OCI-LY3 (cell line): ENCODE data around the gene ABL2.

Source experiments
- CTCF ChIP-seq: fragments of 200-600, 300-600 bp; sonication (generic); IDR thresholded peaks from 2 replicates; pipeline ENCODE4 v1.5.1; 2014; ENCODE audit warnings: antibody characterized with exemption, low read length, low read depth
- EZH2phosphoT487 ChIP-seq: fragments of 200-600 bp; shearing (Covaris generic); IDR thresholded peaks from 2 replicates; pipeline ENCODE4 v1.6.1; 2018; ENCODE audit warnings: antibody characterized with exemption, mixed run types, low read depth

GRCh38 chr1:179226738-179227137 lies 2.7 kb downstream of the ABL2 start:
- no peak for TF ChIP-seq CTCF
- TF ChIP-seq EZH2phosphoT487 = no peak
